Neuronal stem cell (in vitro differentiated cells): ENCODE measurements around the gene PPP1R3E.
A peak's percentile ranks its signal among the peaks of the same experiment; 100 is the strongest.

Source experiments
- DNase-seq: peaks from one replicate; pipeline ENCODE4 v3.0.0-alpha.2; 2013; ENCODE audit warnings: low spot score
- H2AFZ ChIP-seq: one replicate; pipeline ENCODE4 v1.6.1; 2013; ENCODE audit warnings: mild to moderate bottlenecking, low read length, inconsistent platforms
- H2AK5ac ChIP-seq: 2 replicates; pipeline ENCODE4 v1.6.1; 2013; ENCODE audit warnings: low read depth, mild to moderate bottlenecking, inconsistent platforms, low read length, moderate library complexity, mixed read lengths
- H2BK120ac ChIP-seq: 2 replicates; pipeline ENCODE4 v1.6.1; 2013; ENCODE audit warnings: low read depth, mild to moderate bottlenecking, inconsistent platforms, low read length, moderate library complexity, mixed read lengths
- H2BK12ac ChIP-seq: one replicate; pipeline ENCODE4 v1.6.1; 2013; ENCODE audit warnings: low read length, inconsistent platforms
- H2BK15ac ChIP-seq: 2 replicates; pipeline ENCODE4 v1.6.1; 2013; ENCODE audit warnings: mild to moderate bottlenecking, low read length, inconsistent platforms, mixed read lengths
- H2BK5ac ChIP-seq: one replicate; pipeline ENCODE4 v1.6.1; 2013; ENCODE audit warnings: inconsistent platforms, mild to moderate bottlenecking, low read length, moderate library complexity
- H3K14ac ChIP-seq: one replicate; pipeline ENCODE4 v1.6.1; 2013; ENCODE audit warnings: low read length, inconsistent platforms
- H3K18ac ChIP-seq: 2 replicates; pipeline ENCODE4 v1.6.1; 2013; ENCODE audit warnings: low read length, inconsistent platforms
- H3K23ac ChIP-seq: 2 replicates; pipeline ENCODE4 v1.6.1; 2013; ENCODE audit warnings: low read depth, mild to moderate bottlenecking, mixed read lengths, low read length, inconsistent platforms; ENCODE audit not compliant: poor library complexity
- H3K27ac ChIP-seq: replicated peaks from 3 replicates; pipeline ENCODE4 v1.5.1; 2013; ENCODE audit warnings: low read length, inconsistent platforms
- H3K27me3 ChIP-seq, 3 experiments: 2 replicates each; pipeline ENCODE4 v1.6.1; 2013; ENCODE audit warnings: low read length in 3 of 3, mild to moderate bottlenecking in 2 of 3, inconsistent platforms in 1 of 3, low read depth in 1 of 3, mixed read lengths in 1 of 3, moderate library complexity in 1 of 3; ENCODE audit not compliant: control insufficient read depth in 3 of 3, insufficient read depth in 3 of 3
- H3K36me3 ChIP-seq, 2 donors: replicated peaks in 1 of 2; 2 replicates each; pipeline ENCODE4 v1.6.1; 2013; ENCODE audit warnings: low read length in 2 of 2; ENCODE audit not compliant: control insufficient read depth in 2 of 2, insufficient read depth in 2 of 2
- H3K4ac ChIP-seq: 2 replicates; pipeline ENCODE4 v1.6.1; 2013; ENCODE audit warnings: inconsistent platforms, mild to moderate bottlenecking, low read length, moderate library complexity
- H3K4me1 ChIP-seq, 2 donors: 1 replicate in 1 of 2; 2 replicates in 1 of 2; pipeline ENCODE4 v1.6.1; 2013; ENCODE audit warnings: low read length in 2 of 2, low read depth in 1 of 2; ENCODE audit not compliant: control insufficient read depth in 2 of 2, insufficient read depth in 1 of 2
- H3K4me2 ChIP-seq: one replicate; pipeline ENCODE4 v1.6.1; 2013; ENCODE audit warnings: mild to moderate bottlenecking, low read length, inconsistent platforms; ENCODE audit not compliant: insufficient read depth, poor library complexity, severe bottlenecking
- H3K4me3 ChIP-seq, 2 donors: 2 replicates each; pipeline ENCODE4 v1.5.1; 2013; ENCODE audit warnings: low read length in 2 of 2, mild to moderate bottlenecking in 2 of 2, inconsistent platforms in 1 of 2, moderate library complexity in 1 of 2
- H3K79me1 ChIP-seq: one replicate; pipeline ENCODE4 v1.6.1; 2013; ENCODE audit warnings: low read depth, mild to moderate bottlenecking, inconsistent platforms, low read length, moderate library complexity
- H3K9ac ChIP-seq: one replicate; pipeline ENCODE4 v1.6.1; 2013; ENCODE audit warnings: mild to moderate bottlenecking, low read depth, low read length, inconsistent platforms; ENCODE audit not compliant: poor library complexity
- H3K9me3 ChIP-seq, 2 donors: replicated peaks in 1 of 2; 2 replicates each; pipeline versions ENCODE3 to v1.6.1; 2013; ENCODE audit warnings: low read length in 2 of 2, mild to moderate bottlenecking in 2 of 2, inconsistent platforms in 1 of 2, low read depth in 1 of 2, mixed read lengths in 1 of 2, moderate library complexity in 1 of 2; ENCODE audit not compliant: control insufficient read depth in 2 of 2, insufficient read depth in 1 of 2
- H4K8ac ChIP-seq: one replicate; pipeline ENCODE4 v1.6.1; 2013; ENCODE audit warnings: low read depth, mild to moderate bottlenecking, inconsistent platforms, low read length, moderate library complexity
- H4K91ac ChIP-seq: one replicate; pipeline ENCODE4 v1.6.1; 2013; ENCODE audit warnings: low read length, low read depth, mild to moderate bottlenecking, inconsistent platforms; ENCODE audit not compliant: poor library complexity
- WGBS, 2 donors: extraction: QIAGEN DNeasy Blood & Tissue Kit; methylation state at CpG; one replicate each; pipeline ENCODE4 v1.1.7; 2013; ENCODE audit warnings: missing lambda C conversion rate in 2 of 2, mixed read lengths in 1 of 2; ENCODE audit not compliant: insufficient read length in 2 of 2, insufficient replicate concordance in 1 of 2; ENCODE audit errors: extremely low coverage in 2 of 2; 5-methylcytosine and 5-hydroxymethylcytosine counted together

Gene PPP1R3E

GRCh38 chr14:23300687-23301223 lies 1.9 kb downstream of the PPP1R3E start:
- H3K4me3 ChIP-seq: peak overlapping the region; percentile 61 to 82
- peak overlapping the region; percentile 52 for H3K4me2 ChIP-seq
- H3K9ac ChIP-seq: peak overlapping the region; percentile 10
- H3K9me3 ChIP-seq: no peaks in the 10 kb centered on the region
- no peaks in the 10 kb centered on the region for H3K79me1 ChIP-seq
- peaks cover 1 to 15% of the 10 kb centered on the region in 2 donors for H3K4me1 ChIP-seq
- no peak overlapping the region for H2AK5ac ChIP-seq
- H3K27ac ChIP-seq: peak overlapping the region; percentile 95
- H3K18ac ChIP-seq: no peak overlapping the region
- no peak overlapping the region for H2BK15ac ChIP-seq
- no peak overlapping the region for H3K14ac ChIP-seq
- H2BK12ac ChIP-seq: no peak overlapping the region
- H4K91ac ChIP-seq: no peak overlapping the region
- no peaks in the 10 kb centered on the region for H3K27me3 ChIP-seq
- DNase-seq: no peak
- no peak overlapping the region for H4K8ac ChIP-seq
- no peak overlapping the region for H3K23ac ChIP-seq
- WGBS, 2 donors: no CpG with 5 or more reads among the region's 13 CpGs
- H2BK120ac ChIP-seq: no peak overlapping the region
- peak overlapping the region; percentile 54 for H2AFZ ChIP-seq
- no peak overlapping the region for H2BK5ac ChIP-seq
- no peak overlapping the region for H3K4ac ChIP-seq
- H3K36me3 ChIP-seq: peaks cover 3 to 29% of the 10 kb centered on the region in 2 donors

GRCh38 chr14:23299986-23300686 lies 2.5 kb downstream of the PPP1R3E start:
- Histone ChIP-seq H4K8ac (no peak overlapping the region), H3K4me2 (peak overlapping the region; percentile 52), H2BK15ac (no peak overlapping the region), H2BK120ac (no peak overlapping the region), H2AK5ac (no peak overlapping the region), H2BK5ac (no peak overlapping the region), H2AFZ (no peak overlapping the region), H4K91ac (no peak overlapping the region), H3K4me1 (peaks cover 1 to 20% of the 10 kb centered on the region in 2 donors), H3K27me3 (no peaks in the 10 kb centered on the region), H3K9ac (no peak overlapping the region), H3K14ac (no peak overlapping the region), H3K4ac (no peak overlapping the region), H3K18ac (no peak overlapping the region), H3K4me3 (peak overlapping the region; percentile 61 to 82), H3K9me3 (no peaks in the 10 kb centered on the region), H2BK12ac (no peak overlapping the region), H3K23ac (no peak overlapping the region), H3K27ac (peak overlapping the region; percentile 95), H3K79me1 (no peaks in the 10 kb centered on the region), H3K36me3 (peaks cover 3 to 29% of the 10 kb centered on the region in 2 donors)
- DNase-seq: no peak
- no CpG with 5 or more reads among the region's 10 CpGs for WGBS, 2 donors

- peaks cover 3 to 21% of the 10 kb centered on the region in 2 donors for H3K4me1 ChIP-seq
- H3K27ac ChIP-seq: no peak overlapping the region
- H3K9ac ChIP-seq: no peak overlapping the region
- H3K27me3 ChIP-seq: no peaks in the 10 kb centered on the region
- no peak overlapping the region for H2BK15ac ChIP-seq
- H2AFZ ChIP-seq: no peak overlapping the region
- no peaks in the 10 kb centered on the region for H3K79me1 ChIP-seq
- no peak overlapping the region for H3K4ac ChIP-seq
- no peaks in the 10 kb centered on the region for H3K9me3 ChIP-seq
- H2BK120ac ChIP-seq: no peak overlapping the region
- H3K36me3 ChIP-seq: peaks cover 3 to 29% of the 10 kb centered on the region in 2 donors
- no peak overlapping the region for H3K18ac ChIP-seq
- DNase-seq: no peak
- no peak overlapping the region for H2BK12ac ChIP-seq
- H2AK5ac ChIP-seq: no peak overlapping the region
- no peak overlapping the region for H4K91ac ChIP-seq
- no peak overlapping the region for H3K23ac ChIP-seq
- H3K14ac ChIP-seq: no peak overlapping the region
- no peak overlapping the region for H3K4me3 ChIP-seq
- no peak overlapping the region for H2BK5ac ChIP-seq
- WGBS, 2 donors: no CpG with 5 or more reads among the region's 2 CpGs
- no peak overlapping the region for H3K4me2 ChIP-seq
- H4K8ac ChIP-seq: no peak overlapping the region
Observed at GRCh38 chr14:23299211-23299957, 3.3 kb downstream of the PPP1R3E start.
